ENCODE results near the gene ZNF749. TPM values are rescaled to one million over a fixed set of nuclear protein-coding genes. Genes with fewer than 3 reads are reported as not detected.
A peak's percentile ranks its signal among the peaks of the same experiment; 100 is the strongest.

The ZNF749 gene
- total RNA-seq, 2 experiments from 2014 or later, result 19.5 to 20.0 TPM

DNA sequence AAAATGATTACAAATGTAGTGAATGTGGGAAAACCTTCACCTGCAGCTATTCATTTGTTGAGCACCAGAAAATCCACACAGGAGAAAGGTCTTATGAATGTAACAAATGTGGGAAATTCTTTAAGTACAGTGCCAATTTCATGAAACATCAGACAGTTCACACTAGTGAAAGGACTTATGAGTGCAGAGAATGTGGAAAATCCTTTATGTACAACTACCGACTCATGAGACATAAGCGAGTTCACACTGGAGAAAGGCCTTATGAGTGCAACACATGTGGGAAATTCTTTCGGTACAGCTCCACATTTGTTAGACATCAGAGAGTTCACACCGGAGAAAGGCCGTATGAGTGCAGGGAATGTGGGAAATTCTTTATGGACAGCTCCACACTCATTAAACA, 36.3 kb upstream of the ZNF749 start:
- intact Hi-C loops (cut with micrococcal nuclease), result no loop called here
- TF ChIP-seq, protein P1, sequence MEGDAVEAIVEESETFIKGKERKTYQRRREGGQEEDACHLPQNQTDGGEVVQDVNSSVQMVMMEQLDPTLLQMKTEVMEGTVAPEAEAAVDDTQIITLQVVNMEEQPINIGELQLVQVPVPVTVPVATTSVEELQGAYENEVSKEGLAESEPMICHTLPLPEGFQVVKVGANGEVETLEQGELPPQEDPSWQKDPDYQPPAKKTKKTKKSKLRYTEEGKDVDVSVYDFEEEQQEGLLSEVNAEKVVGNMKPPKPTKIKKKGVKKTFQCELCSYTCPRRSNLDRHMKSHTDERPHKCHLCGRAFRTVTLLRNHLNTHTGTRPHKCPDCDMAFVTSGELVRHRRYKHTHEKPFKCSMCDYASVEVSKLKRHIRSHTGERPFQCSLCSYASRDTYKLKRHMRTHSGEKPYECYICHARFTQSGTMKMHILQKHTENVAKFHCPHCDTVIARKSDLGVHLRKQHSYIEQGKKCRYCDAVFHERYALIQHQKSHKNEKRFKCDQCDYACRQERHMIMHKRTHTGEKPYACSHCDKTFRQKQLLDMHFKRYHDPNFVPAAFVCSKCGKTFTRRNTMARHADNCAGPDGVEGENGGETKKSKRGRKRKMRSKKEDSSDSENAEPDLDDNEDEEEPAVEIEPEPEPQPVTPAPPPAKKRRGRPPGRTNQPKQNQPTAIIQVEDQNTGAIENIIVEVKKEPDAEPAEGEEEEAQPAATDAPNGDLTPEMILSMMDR (IDR thresholded peaks at IDR 0.05), result no peak
- Mint-ChIP-seq H3K27me3 (no peaks in the 10 kb centered on the region), H3K36me3 (ENCODE audit: low read depth) (peaks cover 78% of the 10 kb centered on the region), H3K27ac (no peak overlapping the region), H3K9me3 (peaks cover 58% of the 10 kb centered on the region), H3K4me3 (no peak overlapping the region), H3K4me1 (ENCODE audit: low read depth) (peaks cover 8% of the 10 kb centered on the region)
- DNase-seq, result no peak
- no peak for ATAC-seq
- ChIA-PET POLR2A (interaction anchor here (0.6 kb wide), 1 partner anchor 767 kb away, joined by 3 read pairs; no protein-coding TSS in a partner anchor), CTCF (interaction anchor here (1.4 kb wide), 1 partner anchor 8 kb away, joined by 3 read pairs; no protein-coding TSS in a partner anchor)

DNA sequence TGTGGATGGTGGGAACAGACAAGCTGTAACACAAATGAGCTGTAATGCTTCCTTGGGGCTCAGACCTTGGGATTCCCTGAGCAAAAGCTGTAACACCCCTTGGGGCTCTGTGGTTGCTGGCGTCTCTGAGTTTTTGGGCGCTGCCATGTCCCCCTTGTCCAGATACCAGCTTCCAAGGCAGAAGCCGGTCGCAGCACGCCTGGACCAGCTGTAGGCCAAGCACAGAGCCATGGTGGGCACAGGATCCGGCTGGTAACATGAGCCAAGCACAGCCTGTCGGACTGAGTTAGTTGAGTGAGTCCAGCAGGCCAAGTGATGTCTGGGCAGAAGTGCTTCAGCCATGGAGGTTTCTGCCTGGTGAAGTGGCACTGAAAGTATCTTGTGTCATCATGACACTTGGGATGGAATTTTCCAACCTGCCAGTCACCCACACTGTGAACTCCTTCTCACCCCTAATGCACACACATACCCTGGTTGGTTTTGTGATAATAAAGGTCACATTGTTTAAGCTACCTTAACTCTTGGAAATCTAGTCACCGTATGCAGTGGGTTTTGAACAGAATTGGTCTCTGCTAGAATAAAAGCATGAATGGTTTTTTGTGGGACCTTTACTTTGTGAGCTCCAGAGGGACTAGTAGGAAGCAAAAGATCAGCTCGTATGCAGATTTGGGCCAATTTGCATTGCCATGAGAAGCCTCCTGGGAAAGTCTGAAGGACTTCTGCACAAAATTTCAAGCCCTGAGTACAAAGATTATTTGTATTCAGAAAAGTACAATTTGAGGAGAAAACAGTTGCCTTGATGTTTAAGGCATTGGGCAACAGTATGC, 31.2 kb upstream of the ZNF749 start:
- DNase-seq, result no peak
- ATAC-seq, result no peak
- Mint-ChIP-seq H3K27ac (no peak overlapping the region), H3K4me1 (ENCODE audit: low read depth) (peaks cover 7% of the 10 kb centered on the region), H3K9me3 (peaks cover 19% of the 10 kb centered on the region), H3K4me3 (no peak overlapping the region), H3K36me3 (ENCODE audit: low read depth) (peaks cover 28% of the 10 kb centered on the region), H3K27me3 (no peaks in the 10 kb centered on the region)
- CTCF ChIA-PET, result interaction anchor here (0.7 kb wide), 1 partner anchor 82 kb away, joined by 3 read pairs; no protein-coding TSS in a partner anchor
- POLR2A ChIA-PET, result interaction anchor here (1.0 to 2.2 kb wide), 3 partner anchors 10 to 305 kb away, joined by 3 to 7 read pairs (median 3); partner anchors contain the start of genes ZNF154 and ZNF749
- intact Hi-C loops (cut with micrococcal nuclease), result no loop called here
- TF ChIP-seq, protein P1 (IDR thresholded peaks at IDR 0.05), result no peak

DNA sequence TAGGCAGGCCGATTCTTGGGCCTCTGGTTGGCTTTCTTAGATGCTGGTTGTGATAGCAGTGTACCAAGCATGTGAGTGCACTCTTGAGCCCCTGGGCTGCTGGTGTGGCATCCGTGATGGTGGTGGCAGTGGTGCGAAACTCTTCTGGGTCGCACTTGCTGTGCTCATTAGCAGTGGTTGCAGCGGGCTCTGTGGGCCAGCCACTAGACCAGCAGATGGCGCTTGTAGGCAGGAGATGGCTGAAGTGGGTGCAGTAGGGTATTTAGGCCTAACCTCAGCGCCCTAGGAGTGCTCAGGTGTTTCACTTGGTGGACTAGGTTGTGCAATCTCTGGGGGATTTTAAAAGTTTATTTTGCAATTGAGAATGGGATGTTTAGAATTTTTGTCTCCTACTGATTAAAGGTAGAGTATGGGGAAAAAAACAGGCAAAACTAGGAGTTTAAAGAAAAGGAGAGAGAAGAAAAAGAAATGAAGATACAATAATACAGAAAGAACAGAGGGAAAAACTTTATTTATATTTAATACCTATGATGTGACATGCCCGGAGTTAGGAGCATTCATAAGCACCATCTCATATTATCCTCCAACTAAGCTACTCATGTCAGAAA, 28.5 kb upstream of the ZNF749 start:
- POLR2A ChIA-PET, result interaction anchor here (0.6 kb wide), 1 partner anchor 193 kb away, joined by 3 read pairs; the partner anchor contains the start of gene ZNF530

DNA sequence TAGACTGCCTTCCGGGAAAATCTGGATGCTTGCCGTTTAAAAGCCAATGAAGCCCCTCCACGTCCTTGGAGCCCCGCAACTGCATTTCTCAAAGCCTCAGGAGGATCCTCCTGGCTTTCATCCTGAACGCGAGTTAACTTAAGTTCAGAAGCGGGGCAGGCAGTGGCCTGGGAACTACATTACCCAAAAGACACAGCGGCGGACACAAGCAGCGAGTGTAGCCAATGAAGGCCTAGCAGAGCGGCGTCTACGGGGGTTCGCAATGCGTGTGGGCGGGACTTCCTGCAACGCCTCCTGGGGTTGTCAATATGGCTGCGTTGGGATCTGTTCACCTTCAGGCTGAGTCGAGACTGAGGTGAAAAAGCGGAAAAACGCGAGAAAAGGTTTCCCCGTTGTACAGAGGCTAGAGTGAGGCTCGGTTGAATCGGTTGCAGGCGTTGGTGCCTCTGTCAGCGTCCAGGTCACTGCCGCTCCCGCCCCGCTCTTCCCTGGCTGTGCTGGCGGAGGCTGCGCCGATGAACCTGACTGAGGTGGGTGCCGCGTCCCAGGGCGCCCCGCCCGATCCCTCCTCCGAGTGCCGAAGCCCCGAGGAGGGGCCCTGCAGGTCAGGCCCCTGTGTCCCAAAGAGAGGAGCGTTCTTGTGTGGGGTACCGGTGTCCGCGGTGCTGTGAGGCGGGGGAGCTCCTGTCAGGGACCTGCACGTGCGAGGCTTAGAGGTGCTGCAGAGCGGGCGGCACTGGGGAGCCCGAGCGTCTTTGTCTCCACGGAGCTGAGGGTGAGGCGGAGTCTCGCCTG, 24.1 kb upstream of the ZNF749 start, which contains the start of gene ZNF17:
Gene ZNF17, plus strand, starts transcription at position 285 of the 795 bp plus-strand sequence. CDS start 2,455 bp downstream, outside the sequence.
- ChIA-PET CTCF (no interaction called here), POLR2A (interaction anchor here (0.7 to 1.5 kb wide), 5 partner anchors 23 to 1109 kb away, joined by 3 to 4 read pairs (median 3); partner anchors contain the start of gene ZNF749)
- Mint-ChIP-seq H3K9me3 (peaks cover 7% of the 10 kb centered on the region), H3K27ac (peak within 1 kb of the TSS; percentile 86), H3K27me3 (no peaks in the 10 kb centered on the region), H3K4me1 (ENCODE audit: low read depth) (peaks cover 10% of the 10 kb centered on the region), H3K4me3 (peak within 1 kb of the TSS; percentile 89), H3K36me3 (ENCODE audit: low read depth) (peaks cover 32% of the 10 kb centered on the region)
- DNase-seq (peak; percentile 97), ATAC-seq (peak; percentile 100)
- TF ChIP-seq, protein P1 (IDR thresholded peaks at IDR 0.05), result no peak
- intact Hi-C loops (cut with micrococcal nuclease), result no loop called here

More for the DNA sequence above, 28.5 kb upstream of the ZNF749 start:
- Mint-ChIP-seq H3K36me3 (ENCODE audit: low read depth) (peaks cover 12% of the 10 kb centered on the region), H3K27ac (no peak overlapping the region), H3K4me3 (no peak overlapping the region), H3K4me1 (ENCODE audit: low read depth) (peaks cover 9% of the 10 kb centered on the region), H3K27me3 (no peaks in the 10 kb centered on the region), H3K9me3 (peaks cover 7% of the 10 kb centered on the region)
- TF ChIP-seq, protein P1 (IDR thresholded peaks at IDR 0.05), result peak; percentile 77
- intact Hi-C loops (cut with micrococcal nuclease), result no loop called here
- CTCF ChIA-PET, result interaction anchor here (0.7 to 1.5 kb wide), 7 partner anchors 8 to 749 kb away, joined by 3 to 4 read pairs (median 3); partner anchors contain the start of genes ZNF548 and ZNF773
- DNase-seq, result peak; percentile 86
- peak; percentile 56 for ATAC-seq
